Subcutaneous abdominal adipose tissue (tissue), 5 donors: Measurements from ENCODE around the gene GPR50.
A peak's percentile ranks its signal among the peaks of the same experiment; 100 is the strongest.

Experiments
- H3K27ac ChIP-seq: one replicate; pipeline ENCODE4 v1.7.0; 2013; ENCODE audit warnings: low read depth, mild to moderate bottlenecking, inconsistent platforms, low read length, moderate library complexity
- H3K27me3 ChIP-seq, 5 donors: one replicate each; pipeline ENCODE4 v1.7.0; 2013; ENCODE audit warnings: low read length in 5 of 5, inconsistent platforms in 1 of 5; ENCODE audit not compliant: control insufficient read depth in 5 of 5, insufficient read depth in 4 of 5
- H3K36me3 ChIP-seq, 5 donors: one replicate each; pipeline ENCODE4 v1.7.0; 2013; ENCODE audit warnings: low read length in 5 of 5; ENCODE audit not compliant: control insufficient read depth in 5 of 5, insufficient read depth in 5 of 5
- H3K4me1 ChIP-seq, 5 donors: one replicate each; pipeline ENCODE4 v1.7.0; 2013; ENCODE audit warnings: low read length in 5 of 5, mild to moderate bottlenecking in 3 of 5, moderate library complexity in 1 of 5; ENCODE audit not compliant: control insufficient read depth in 5 of 5, insufficient read depth in 5 of 5
- H3K4me3 ChIP-seq, 5 donors: one replicate each; pipeline ENCODE4 v1.7.0; 2013; ENCODE audit warnings: low read length in 5 of 5, low read depth in 1 of 5
- H3K9ac ChIP-seq, 5 donors: one replicate each; pipeline ENCODE4 v1.7.0; 2013; ENCODE audit warnings: low read length in 5 of 5, mild to moderate bottlenecking in 4 of 5, moderate library complexity in 3 of 5
- H3K9me3 ChIP-seq, 5 donors: one replicate each; pipeline ENCODE4 v1.7.0; 2013; ENCODE audit warnings: low read length in 5 of 5; ENCODE audit not compliant: control insufficient read depth in 5 of 5
- donor health status: healthy.
- donor health status: healthy.
- donor health status: healthy.
- donor health status: healthy.
- donor health status: healthy.

The GPR50 gene

GRCh38 chrX:151176231-151176750 is at the start of gene GPR50:
TSS of gene GPR50 (plus strand) at chrX:151176584. CDS start at chrX:151176722, 138 bp downstream.
- Histone ChIP-seq H3K36me3 (no peaks in the 10 kb centered on the region), H3K4me3 (peak within 1 kb of the TSS in 3 of 5 donors; percentile 2 to 41 (median 23)), H3K9me3 (peaks cover 0 to 14% (median 2%) of the 10 kb centered on the region in 5 donors), H3K27me3 (peaks cover 27 to 48% (median 34%) of the 10 kb centered on the region in 5 donors), H3K27ac (no peak within 1 kb of the TSS), H3K9ac (no peak within 1 kb of the TSS), H3K4me1 (peaks cover 0 to 24% (median 4%) of the 10 kb centered on the region in 5 donors)

- H3K9ac ChIP-seq: no peak overlapping the region
These were observed 43.9 kb upstream of the GPR50 start for GRCh38 chrX:151132531-151132930.

GRCh38 chrX:151151665-151152267 is 24.6 kb upstream of the GPR50 start:
- Histone ChIP-seq H3K27ac (no peak overlapping the region), H3K9ac (no peak overlapping the region), H3K27me3 (peaks cover 0 to 27% (median 11%) of the 10 kb centered on the region in 5 donors), H3K4me3 (no peak overlapping the region), H3K9me3 (no peaks in the 10 kb centered on the region), H3K36me3 (no peaks in the 10 kb centered on the region), H3K4me1 (no peaks in the 10 kb centered on the region)

More at GRCh38 chrX:151132531-151132930, 43.9 kb upstream of the GPR50 start:
- H3K27ac ChIP-seq: no peak overlapping the region
- no peaks in the 10 kb centered on the region for H3K36me3 ChIP-seq
- peaks cover 0 to 4% (median 0%) of the 10 kb centered on the region in 5 donors for H3K9me3 ChIP-seq
- H3K4me3 ChIP-seq: no peak overlapping the region
- peaks cover 0 to 6% (median 1%) of the 10 kb centered on the region in 5 donors for H3K27me3 ChIP-seq
- H3K4me1 ChIP-seq: no peaks in the 10 kb centered on the region

- Histone ChIP-seq H3K27ac (no peak overlapping the region), H3K4me3 (no peak overlapping the region), H3K9me3 (no peaks in the 10 kb centered on the region)
These were observed 23.3 kb upstream of the GPR50 start for GRCh38 chrX:151153086-151153485.

GRCh38 chrX:151153667-151154066 is 22.7 kb upstream of the GPR50 start:
- H3K9me3 ChIP-seq: peaks cover 0 to 4% (median 0%) of the 10 kb centered on the region in 5 donors
- H3K4me3 ChIP-seq: no peak overlapping the region
- H3K4me1 ChIP-seq: no peaks in the 10 kb centered on the region
- H3K27me3 ChIP-seq: peaks cover 0 to 18% (median 4%) of the 10 kb centered on the region in 5 donors
- no peak overlapping the region for H3K9ac ChIP-seq
- H3K27ac ChIP-seq: no peak overlapping the region
- no peaks in the 10 kb centered on the region for H3K36me3 ChIP-seq

More at GRCh38 chrX:151153086-151153485, 23.3 kb upstream of the GPR50 start:
- no peaks in the 10 kb centered on the region for H3K36me3 ChIP-seq
- no peak overlapping the region for H3K9ac ChIP-seq
- peaks cover 0 to 19% (median 4%) of the 10 kb centered on the region in 5 donors for H3K27me3 ChIP-seq
- H3K4me1 ChIP-seq: no peaks in the 10 kb centered on the region

DNA sequence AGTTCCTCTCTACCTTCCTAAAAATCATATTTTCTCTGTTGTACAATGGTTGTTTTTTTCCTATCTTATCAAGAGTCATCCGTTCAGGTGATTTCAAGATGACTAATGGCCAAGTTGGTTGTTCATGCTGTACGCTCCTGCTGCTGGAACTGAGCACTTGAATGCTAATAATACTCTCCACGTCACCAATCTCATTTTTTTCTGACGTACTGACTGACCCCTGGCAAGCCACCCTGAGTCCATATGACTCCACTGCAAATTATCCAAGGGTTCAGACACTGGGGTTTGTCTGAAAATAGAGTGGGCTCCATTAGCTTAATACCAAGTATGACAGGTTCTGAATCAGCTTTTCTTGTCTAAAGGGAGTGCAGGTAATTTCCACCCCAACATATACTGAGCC is 21.1 kb upstream of the GPR50 start:
- H3K9me3 ChIP-seq: peaks cover 0 to 4% (median 0%) of the 10 kb centered on the region in 5 donors
- H3K36me3 ChIP-seq: no peaks in the 10 kb centered on the region
- no peak overlapping the region for H3K27ac ChIP-seq
- peaks cover 0 to 16% (median 4%) of the 10 kb centered on the region in 5 donors for H3K27me3 ChIP-seq
- H3K9ac ChIP-seq: no peak overlapping the region
- H3K4me1 ChIP-seq: no peaks in the 10 kb centered on the region
- no peak overlapping the region for H3K4me3 ChIP-seq

- no peak overlapping the region for H3K27ac ChIP-seq
- no peaks in the 10 kb centered on the region for H3K4me1 ChIP-seq
- H3K27me3 ChIP-seq: peaks cover 3 to 14% (median 6%) of the 10 kb centered on the region in 5 donors
- H3K9me3 ChIP-seq: peaks cover 0 to 9% (median 2%) of the 10 kb centered on the region in 5 donors
- no peak overlapping the region for H3K4me3 ChIP-seq
- no peak overlapping the region for H3K9ac ChIP-seq
- no peaks in the 10 kb centered on the region for H3K36me3 ChIP-seq
These were observed 14.7 kb upstream of the GPR50 start for GRCh38 chrX:151161690-151162089.

- H3K4me3 ChIP-seq: no peak overlapping the region
- H3K27me3 ChIP-seq: peaks cover 0 to 10% (median 7%) of the 10 kb centered on the region in 5 donors
- no peaks in the 10 kb centered on the region for H3K36me3 ChIP-seq
- H3K27ac ChIP-seq: no peak overlapping the region
- no peaks in the 10 kb centered on the region for H3K4me1 ChIP-seq
- H3K9ac ChIP-seq: no peak overlapping the region
- H3K9me3 ChIP-seq: peaks cover 0 to 5% (median 2%) of the 10 kb centered on the region in 5 donors
These were observed 8.5 kb upstream of the GPR50 start for GRCh38 chrX:151167791-151168345.

GRCh38 chrX:151169783-151170182 is 6.6 kb upstream of the GPR50 start:
- H3K4me3 ChIP-seq: no peak overlapping the region
- peaks cover 0 to 5% (median 2%) of the 10 kb centered on the region in 5 donors for H3K9me3 ChIP-seq
- no peaks in the 10 kb centered on the region for H3K4me1 ChIP-seq
- no peaks in the 10 kb centered on the region for H3K36me3 ChIP-seq
- H3K9ac ChIP-seq: no peak overlapping the region
- H3K27me3 ChIP-seq: peaks cover 0 to 16% (median 10%) of the 10 kb centered on the region in 5 donors
- no peak overlapping the region for H3K27ac ChIP-seq
